Stomach smooth muscle (tissue), 2 donors: ENCODE measurements around the gene NR4A3.
"Not testable (repeated sequence)": the region's sequence is repeated elsewhere in the genome, so short reads cannot be mapped to it uniquely, and the experiment has no call there.

Experiments
- H3K27ac ChIP-seq: one replicate; pipeline ENCODE4 v1.7.0; 2013; ENCODE audit warnings: mild to moderate bottlenecking, low read length, inconsistent platforms
- H3K27me3 ChIP-seq, 2 donors: one replicate each; pipeline ENCODE4 v1.7.0; 2013; ENCODE audit warnings: low read length in 2 of 2; ENCODE audit not compliant: insufficient read depth in 2 of 2, control insufficient read depth in 1 of 2
- H3K36me3 ChIP-seq, 2 donors: one replicate each; pipeline ENCODE4 v1.7.0; 2013; ENCODE audit warnings: low read length in 2 of 2; ENCODE audit not compliant: control insufficient read depth in 2 of 2, insufficient read depth in 2 of 2
- H3K4me1 ChIP-seq: one replicate; pipeline ENCODE4 v1.7.0; 2013; ENCODE audit warnings: low read length; ENCODE audit not compliant: control insufficient read depth, insufficient read depth
- H3K4me3 ChIP-seq, 2 donors: one replicate each; pipeline ENCODE4 v1.7.0; 2013; ENCODE audit warnings: low read length in 2 of 2
- H3K9ac ChIP-seq, 2 donors: one replicate each; pipeline ENCODE4 v1.7.0; 2013; ENCODE audit warnings: low read length in 2 of 2, mild to moderate bottlenecking in 1 of 2
- H3K9me3 ChIP-seq, 2 donors: one replicate each; pipeline ENCODE4 v1.7.0; 2013; ENCODE audit warnings: low read length in 2 of 2; ENCODE audit not compliant: control insufficient read depth in 2 of 2
- donor health status: healthy.
- donor health status: Pancreatic carcinoma.

NR4A3 gene

GRCh38 chr9:99835142-99835541, 13.5 kb downstream of the NR4A3 start:
- H3K4me1 ChIP-seq = no peaks in the 10 kb centered on the region
- no peaks in the 10 kb centered on the region for H3K9me3 ChIP-seq
- no peak overlapping the region for H3K27ac ChIP-seq
- no peak overlapping the region for H3K4me3 ChIP-seq
- no peaks in the 10 kb centered on the region for H3K27me3 ChIP-seq
- H3K9ac ChIP-seq = no peak overlapping the region
- peaks cover 5 to 24% of the 10 kb centered on the region in 2 donors for H3K36me3 ChIP-seq

DNA sequence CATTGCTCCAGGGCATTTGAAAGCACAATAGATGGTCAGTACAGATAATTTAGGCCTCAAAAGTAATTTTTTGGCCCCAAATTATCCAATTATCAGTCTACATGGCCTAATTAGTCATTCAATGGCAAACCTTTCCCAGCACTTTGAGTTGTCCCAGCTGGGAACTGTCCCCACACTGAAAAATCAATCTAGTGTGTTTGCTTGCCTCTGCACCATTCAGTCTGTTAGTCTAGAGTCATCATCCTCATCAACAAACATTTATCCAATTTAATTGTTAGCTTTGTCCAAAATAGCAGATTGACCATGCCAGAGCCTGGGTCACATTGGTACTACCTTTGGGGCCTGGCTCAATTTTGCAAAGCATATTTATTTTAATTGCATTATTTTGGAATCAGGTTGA, 13.9 kb downstream of the NR4A3 start:
- Histone ChIP-seq H3K27ac (no peak overlapping the region), H3K9me3 (no peaks in the 10 kb centered on the region), H3K4me1 (no peaks in the 10 kb centered on the region), H3K4me3 (no peak overlapping the region), H3K27me3 (no peaks in the 10 kb centered on the region), H3K9ac (no peak overlapping the region), H3K36me3 (peaks cover 5 to 24% of the 10 kb centered on the region in 2 donors)

DNA sequence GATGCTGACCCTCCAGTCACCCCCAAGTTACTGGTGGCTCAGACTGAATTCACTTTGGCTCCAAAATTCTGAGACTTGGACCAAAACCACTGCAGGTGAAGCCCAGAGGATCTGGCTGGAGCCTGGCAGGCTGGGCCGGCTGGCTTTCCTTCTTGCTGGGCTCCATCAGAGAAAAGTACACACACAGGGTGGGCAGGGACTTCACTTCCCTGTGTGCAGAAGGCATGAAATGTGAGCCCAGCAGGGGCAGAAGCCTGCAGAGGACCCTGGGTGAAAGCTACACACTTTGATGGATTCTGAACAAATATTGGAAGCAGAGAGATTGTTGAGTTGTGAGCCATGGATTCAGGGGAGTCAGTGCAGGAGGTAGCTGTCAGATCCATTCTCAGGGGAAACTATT, 18.4 kb downstream of the NR4A3 start:
- no peaks in the 10 kb centered on the region for H3K27me3 ChIP-seq
- no peak overlapping the region for H3K27ac ChIP-seq
- H3K9ac ChIP-seq = no peak overlapping the region
- no peak overlapping the region for H3K4me3 ChIP-seq
- H3K4me1 ChIP-seq = no peaks in the 10 kb centered on the region
- peaks cover 4 to 14% of the 10 kb centered on the region in 2 donors for H3K36me3 ChIP-seq
- H3K9me3 ChIP-seq = no peaks in the 10 kb centered on the region

DNA sequence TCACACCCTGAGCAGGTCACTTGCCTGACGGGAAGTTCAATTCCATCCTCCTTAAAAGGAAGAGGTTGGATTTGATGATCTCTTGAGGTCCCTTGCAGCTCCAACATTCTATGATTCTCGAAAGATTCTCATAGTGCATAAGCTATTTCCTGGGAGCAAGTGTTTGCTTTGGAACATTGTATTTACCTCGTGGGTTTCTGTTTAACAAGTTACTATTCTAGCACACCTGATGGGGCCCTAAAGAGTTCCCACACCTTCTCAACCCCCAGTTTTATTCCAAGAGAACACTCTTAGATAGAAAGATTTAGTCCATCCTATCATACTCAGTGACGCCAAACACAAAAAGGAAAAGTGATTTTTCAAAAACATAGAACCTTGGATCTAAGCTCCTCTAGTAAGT, 23.4 kb downstream of the NR4A3 start:
- Histone ChIP-seq H3K27ac (no peak overlapping the region), H3K36me3 (peaks cover 20 to 24% of the 10 kb centered on the region in 2 donors), H3K4me1 (no peaks in the 10 kb centered on the region), H3K4me3 (no peak overlapping the region), H3K27me3 (no peaks in the 10 kb centered on the region), H3K9ac (no peak overlapping the region), H3K9me3 (no peaks in the 10 kb centered on the region)

GRCh38 chr9:99848447-99848846, 26.8 kb downstream of the NR4A3 start:
- H3K27ac ChIP-seq = no peak overlapping the region
- H3K9ac ChIP-seq = no peak overlapping the region
- H3K4me1 ChIP-seq = no peaks in the 10 kb centered on the region
- no peaks in the 10 kb centered on the region for H3K27me3 ChIP-seq
- H3K4me3 ChIP-seq = no peak overlapping the region
- no peaks in the 10 kb centered on the region for H3K9me3 ChIP-seq
- peaks cover 24 to 32% of the 10 kb centered on the region in 2 donors for H3K36me3 ChIP-seq

GRCh38 chr9:99850736-99851499, 29.2 kb downstream of the NR4A3 start:
- Histone ChIP-seq H3K27ac (no peak overlapping the region), H3K9ac (no peak overlapping the region), H3K36me3 (peaks cover 20 to 25% of the 10 kb centered on the region in 2 donors), H3K4me3 (no peak overlapping the region), H3K9me3 (no peaks in the 10 kb centered on the region), H3K27me3 (no peaks in the 10 kb centered on the region), H3K4me1 (no peaks in the 10 kb centered on the region)

GRCh38 chr9:99851500-99851822, 29.8 kb downstream of the NR4A3 start:
- Histone ChIP-seq H3K9me3 (no peaks in the 10 kb centered on the region), H3K27ac (no peak overlapping the region), H3K36me3 (peaks cover 20 to 25% of the 10 kb centered on the region in 2 donors), H3K4me1 (no peaks in the 10 kb centered on the region), H3K9ac (no peak overlapping the region), H3K27me3 (no peaks in the 10 kb centered on the region), H3K4me3 (no peak overlapping the region)

DNA sequence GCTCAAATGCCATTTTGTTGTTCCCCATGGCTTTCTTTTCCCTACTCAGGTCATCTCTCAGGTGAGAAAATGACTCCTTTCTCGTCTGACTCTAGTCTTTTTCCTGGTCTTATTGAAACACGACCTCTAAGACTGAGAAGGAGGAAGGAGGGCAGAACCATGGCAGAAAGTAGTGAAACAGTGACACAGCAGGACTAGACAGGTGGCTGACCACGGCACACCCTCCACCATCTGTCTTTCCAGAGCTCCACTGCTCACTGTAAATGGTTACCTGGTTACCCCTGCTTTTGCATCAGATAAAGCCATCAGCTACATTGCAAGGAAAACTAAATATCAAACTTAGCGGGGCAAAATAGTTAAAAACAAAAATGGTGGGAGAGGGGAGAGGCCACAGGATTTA, 30.9 kb downstream of the NR4A3 start:
- Histone ChIP-seq H3K9me3 (no peaks in the 10 kb centered on the region), H3K4me3 (no peak overlapping the region), H3K27ac (no peak overlapping the region), H3K36me3 (peaks cover 18 to 19% of the 10 kb centered on the region in 2 donors), H3K27me3 (no peaks in the 10 kb centered on the region), H3K4me1 (no peaks in the 10 kb centered on the region), H3K9ac (no peak overlapping the region)

GRCh38 chr9:99855467-99856176, 33.9 kb downstream of the NR4A3 start:
- H3K4me1 ChIP-seq = no peaks in the 10 kb centered on the region
- no peak overlapping the region for H3K4me3 ChIP-seq
- no peak overlapping the region for H3K27ac ChIP-seq
- peaks cover 9 to 17% of the 10 kb centered on the region in 2 donors for H3K36me3 ChIP-seq
- H3K27me3 ChIP-seq = no peaks in the 10 kb centered on the region
- no peaks in the 10 kb centered on the region for H3K9me3 ChIP-seq
- no peak overlapping the region for H3K9ac ChIP-seq

DNA sequence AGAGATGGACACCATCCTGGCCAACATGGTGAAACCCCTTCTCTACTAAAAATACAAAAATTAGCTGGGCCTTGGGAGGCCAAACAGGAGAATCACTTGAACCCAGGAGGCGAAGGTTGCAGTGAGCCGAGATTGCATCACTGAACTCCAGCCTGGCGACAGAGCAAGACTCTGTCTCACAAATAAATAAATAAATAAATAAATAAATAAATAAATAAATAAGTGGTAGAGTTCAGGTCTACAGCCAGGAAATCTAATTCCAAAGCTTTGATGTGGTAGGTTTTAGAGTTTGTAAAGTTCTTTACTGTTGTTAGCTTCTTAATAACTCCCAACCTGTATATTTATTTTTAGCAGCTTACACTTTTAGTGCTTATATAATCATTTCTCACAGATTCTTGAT, 35.9 kb downstream of the NR4A3 start:
- H3K27ac ChIP-seq, H3K9me3 ChIP-seq, H3K4me1 ChIP-seq, H3K4me3 ChIP-seq, H3K27me3 ChIP-seq, H3K9ac ChIP-seq: not testable (repeated sequence)
- H3K36me3 ChIP-seq = peaks cover 6 to 13% of the 10 kb centered on the region in 2 donors

- H3K4me3 ChIP-seq = no peak overlapping the region
- no peak overlapping the region for H3K27ac ChIP-seq
- no peak overlapping the region for H3K9ac ChIP-seq
- no peaks in the 10 kb centered on the region for H3K27me3 ChIP-seq
- no peaks in the 10 kb centered on the region for H3K9me3 ChIP-seq
- peaks cover 6 to 9% of the 10 kb centered on the region in 2 donors for H3K36me3 ChIP-seq
- H3K4me1 ChIP-seq = no peaks in the 10 kb centered on the region
Observed at GRCh38 chr9:99858087-99858486, 36.4 kb downstream of the NR4A3 start.
